Measurements from ENCODE around the gene CBFA2T2.

- TF ChIP-seq HDAC6 (IDR thresholded peaks at IDR 0.05; ENCODE audit: unreplicated experiment) = no peak
- TF ChIP-seq RAD21 (IDR thresholded peaks at IDR 0.05; ENCODE audit: insufficient read depth, low read depth, low read length) = no peak
- no peak for TF ChIP-seq ATF7 (IDR thresholded peaks at IDR 0.05; ENCODE audit: low read depth)
- TF ChIP-seq CTCF (IDR thresholded peaks at IDR 0.05 in 2 of 3, conservative IDR thresholded peaks at IDR 0.05 in 1 of 3; ENCODE audit: control insufficient read depth in 2 of 3, extremely low read depth in 1 of 3, insufficient read depth in 1 of 3, low read depth in 3 of 3, low read length in 3 of 3) = no peak
- no peak for TF ChIP-seq BMI1 (IDR thresholded peaks at IDR 0.05; ENCODE audit: borderline replicate concordance)
- TF ChIP-seq REST (IDR thresholded peaks at IDR 0.05; ENCODE audit: low read depth, low read length) = no peak
- no peak for TF ChIP-seq ZNF274 (IDR thresholded peaks at IDR 0.05; ENCODE audit: insufficient read depth, insufficient read length)
- no peak for TF ChIP-seq YY1 (IDR thresholded peaks at IDR 0.05; ENCODE audit: low read depth, low read length)
Measured at GRCh38 chr20:33521461-33521860, 31.6 kb downstream of the CBFA2T2 start.
